NCI-H2107 treated with DMSO at 0.1 percent for 48 hours (cell line): ENCODE results near the gene EIF3B.
"Not testable (repeated sequence)": the region's sequence is repeated elsewhere in the genome, so short reads cannot be mapped to it uniquely, and the experiment has no call there.

ENCODE experiments used
- DNase-seq: peaks from one replicate; lab custom pipeline; 2025; ENCODE audit not compliant: unreplicated experiment; lab: John Stamatoyannopoulos, UW

EIF3B gene

DNA sequence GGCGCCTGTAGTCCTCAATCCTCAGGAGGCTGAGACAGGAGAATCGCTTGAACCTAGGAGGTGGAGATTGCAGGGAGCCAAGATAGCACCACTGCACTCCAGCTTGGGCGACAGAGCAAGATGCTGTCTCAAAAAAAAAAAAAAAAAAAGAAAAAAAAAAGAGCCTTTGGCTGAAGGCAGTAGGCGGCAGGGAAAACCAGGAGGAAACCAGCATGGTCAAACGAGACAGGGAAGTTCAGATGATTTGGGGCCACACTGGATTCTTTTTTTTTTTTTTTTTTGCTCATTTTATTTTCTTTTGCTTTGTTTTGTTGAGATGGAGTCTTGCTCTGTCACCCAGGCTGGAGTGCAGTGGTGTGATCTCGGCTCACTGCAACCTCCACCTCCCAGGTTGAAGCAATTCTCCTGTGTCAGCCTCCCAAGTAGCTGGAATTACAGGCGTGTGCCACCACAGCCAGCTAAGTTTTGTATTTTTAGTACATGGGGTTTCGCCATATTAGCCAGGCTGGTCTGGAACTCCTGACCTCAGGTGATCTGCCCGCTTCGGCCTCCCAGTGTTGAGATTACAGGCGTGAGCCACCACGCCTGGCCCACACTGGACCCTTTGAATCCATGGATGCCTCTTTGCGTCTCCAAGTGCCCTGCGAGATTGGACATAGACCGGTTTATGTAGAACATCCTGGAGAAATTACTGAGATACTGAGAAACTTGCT is 7.1 kb upstream of the EIF3B start:
- DNase-seq, result not testable (repeated sequence)

DNA sequence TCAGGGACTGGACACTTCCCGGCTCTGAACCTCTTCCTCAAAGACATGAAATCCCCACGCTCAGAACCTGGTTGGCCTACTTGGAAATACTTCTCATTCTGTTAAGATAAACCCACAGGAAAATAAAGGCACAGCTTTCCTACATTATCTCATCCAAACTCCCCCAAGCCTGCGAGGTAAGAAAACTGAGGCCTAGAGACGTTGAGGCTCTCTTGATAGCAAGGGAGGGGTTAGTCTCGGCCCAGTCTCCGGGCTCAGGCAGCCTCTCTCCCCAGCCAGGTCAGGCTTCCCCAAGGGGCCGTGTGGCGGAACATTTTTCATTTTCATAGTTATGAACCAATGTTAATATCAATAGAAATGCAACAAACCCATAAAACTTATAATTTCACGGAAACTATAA is 4.6 kb upstream of the EIF3B start:
- DNase-seq, result no peak

DNA sequence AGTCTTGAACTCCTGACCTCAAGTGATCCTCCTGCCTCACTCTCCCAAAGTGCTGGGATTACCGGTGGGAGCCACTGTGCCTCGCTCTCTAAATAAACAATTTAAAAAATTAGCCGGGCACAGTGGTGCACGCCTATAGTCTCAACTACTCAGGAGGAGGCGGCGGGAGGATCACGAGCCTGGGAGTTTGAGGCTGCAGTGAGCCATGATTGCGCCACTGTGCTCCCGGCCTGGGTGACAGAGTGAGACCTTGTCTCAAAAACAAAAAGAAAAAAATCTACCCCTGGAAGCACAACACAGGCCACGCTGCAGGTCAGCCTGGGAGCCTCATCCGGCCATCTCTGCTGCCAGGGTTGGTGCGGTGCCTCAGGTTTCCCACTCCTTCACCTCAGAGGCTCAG is 3.8 kb upstream of the EIF3B start:
- DNase-seq, result no peak

DNA sequence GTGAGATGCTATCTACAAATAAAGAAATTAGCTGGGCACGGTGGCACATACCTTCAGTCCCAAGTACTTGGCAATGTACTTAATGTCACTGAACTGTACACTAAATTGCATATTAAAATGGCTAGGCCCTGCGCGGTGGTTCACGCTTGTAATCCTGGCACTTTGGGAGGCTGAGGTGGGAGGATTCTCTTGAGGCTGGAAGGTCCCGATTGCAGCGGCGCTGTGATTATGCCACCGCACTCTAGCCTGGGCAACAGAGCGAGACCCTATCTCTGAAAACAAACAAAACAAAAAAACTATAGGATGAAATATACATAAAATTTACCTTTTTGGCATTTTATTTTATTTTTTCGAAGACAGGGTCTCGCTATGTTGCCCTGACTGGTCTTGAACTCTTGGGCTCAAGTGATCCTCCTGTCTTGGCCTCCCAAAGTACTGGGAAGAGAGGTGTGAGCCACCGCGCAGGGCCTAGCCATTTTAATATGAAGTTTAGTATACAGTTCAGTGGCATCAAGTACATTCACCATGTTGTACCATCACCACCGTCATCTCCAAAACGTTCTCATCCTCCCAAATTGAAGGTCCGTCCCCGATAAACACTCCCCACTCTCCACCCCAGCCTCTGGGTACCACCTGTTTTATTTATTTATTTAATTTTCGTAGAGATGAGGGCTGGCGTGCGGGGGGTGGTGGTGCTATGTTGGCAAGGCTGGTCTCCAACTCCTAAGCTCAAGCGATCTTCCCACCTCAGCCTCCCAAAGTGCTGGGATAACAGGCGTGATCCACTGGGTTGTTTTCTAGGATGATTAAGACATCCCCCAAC is 1.3 kb upstream of the EIF3B start:
- no peak for DNase-seq

DNA sequence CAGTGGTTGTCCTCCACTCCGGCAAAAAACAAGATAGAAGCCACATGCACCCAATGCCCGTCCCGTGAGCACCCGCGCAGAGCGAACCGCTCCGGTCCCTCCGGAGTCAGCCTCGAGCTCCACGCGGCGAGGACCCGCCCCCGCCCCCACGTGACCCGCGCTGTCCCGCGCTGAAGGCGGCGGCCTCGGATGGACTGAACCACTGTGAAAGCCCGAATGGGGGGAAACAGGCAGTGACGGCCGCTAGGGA is 766 bp upstream of the EIF3B start:
- peak; percentile 95 for DNase-seq

DNA sequence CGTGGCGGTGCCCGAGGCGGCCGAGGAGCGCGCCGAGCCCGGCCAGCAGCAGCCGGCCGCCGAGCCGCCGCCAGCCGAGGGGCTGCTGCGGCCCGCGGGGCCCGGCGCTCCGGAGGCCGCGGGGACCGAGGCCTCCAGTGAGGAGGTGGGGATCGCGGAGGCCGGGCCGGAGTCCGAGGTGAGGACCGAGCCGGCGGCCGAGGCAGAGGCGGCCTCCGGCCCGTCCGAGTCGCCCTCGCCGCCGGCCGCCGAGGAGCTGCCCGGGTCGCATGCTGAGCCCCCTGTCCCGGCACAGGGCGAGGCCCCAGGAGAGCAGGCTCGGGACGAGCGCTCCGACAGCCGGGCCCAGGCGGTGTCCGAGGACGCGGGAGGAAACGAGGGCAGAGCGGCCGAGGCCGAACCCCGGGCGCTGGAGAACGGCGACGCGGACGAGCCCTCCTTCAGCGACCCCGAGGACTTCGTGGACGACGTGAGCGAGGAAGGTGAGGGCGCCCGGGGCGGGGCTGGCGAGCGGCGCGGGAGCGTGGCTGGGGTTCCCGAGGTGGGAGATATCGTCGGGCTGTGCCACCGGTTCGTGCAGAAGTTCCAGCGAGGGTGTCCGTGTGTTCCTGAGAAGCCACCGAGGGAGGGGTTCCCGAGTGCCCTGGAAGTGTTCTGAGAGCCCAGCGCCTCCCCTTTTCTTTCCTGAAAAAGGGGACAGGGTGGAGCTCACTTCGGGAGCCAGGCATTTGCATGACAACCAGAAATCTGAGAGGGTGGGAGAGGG is 495 bp downstream of the EIF3B start:
- DNase-seq, result no peak

DNA sequence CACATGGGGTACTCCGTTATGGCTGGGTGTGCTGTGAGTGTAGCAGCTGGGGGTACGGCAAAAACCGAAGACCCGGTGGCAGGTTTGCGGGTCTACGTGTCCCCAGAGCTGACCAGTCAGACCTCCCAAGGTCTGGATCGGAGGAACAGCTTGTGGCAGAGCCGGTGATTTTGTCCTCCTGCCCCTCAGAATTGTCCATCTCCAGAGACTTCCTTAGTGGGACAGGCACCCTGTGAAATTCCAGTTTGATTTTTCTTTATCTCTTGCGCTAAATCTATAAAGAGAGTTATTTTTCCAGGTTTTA is 1.0 kb downstream of the EIF3B start:
- no peak for DNase-seq

DNA sequence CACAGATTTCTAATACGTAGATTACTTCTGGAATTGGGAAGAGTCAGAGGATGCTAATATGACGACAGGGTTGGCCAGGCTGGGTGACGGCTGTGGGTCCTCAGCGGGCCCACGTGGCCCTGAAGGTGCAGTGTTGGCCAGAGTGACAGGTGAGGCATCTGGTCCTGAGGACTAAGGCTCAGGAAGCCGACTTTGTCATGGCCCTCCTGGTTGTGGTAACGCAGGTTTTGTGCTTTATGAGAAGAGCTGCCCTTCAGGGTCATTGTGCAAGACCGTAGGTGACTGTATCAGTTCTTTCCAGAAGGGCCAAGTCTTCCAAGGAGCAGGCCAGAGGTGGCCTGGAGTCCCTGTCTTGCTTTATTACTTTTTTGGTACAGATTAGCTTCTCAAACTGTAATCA is 2.5 kb downstream of the EIF3B start:
- no peak for DNase-seq

DNA sequence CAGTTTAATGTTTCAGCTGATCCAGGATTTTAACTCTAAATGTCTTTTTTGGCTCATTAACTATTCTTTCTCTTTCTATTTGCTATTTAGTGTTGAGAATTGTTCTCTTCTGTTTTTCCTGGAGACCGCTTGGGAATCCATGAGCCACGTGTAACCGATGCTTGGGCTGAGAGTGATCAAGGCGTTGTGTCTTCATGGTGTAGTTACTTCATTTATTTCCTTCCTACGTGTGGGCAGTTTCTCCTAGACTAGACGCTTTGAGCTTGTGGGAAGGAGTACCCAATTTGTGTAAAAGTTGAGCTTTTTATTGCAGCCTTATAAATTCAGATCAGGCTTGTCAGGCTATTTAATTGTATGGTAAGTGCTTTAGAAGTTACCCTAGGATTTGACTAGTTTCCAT is 2.9 kb downstream of the EIF3B start:
- no peak for DNase-seq

DNA sequence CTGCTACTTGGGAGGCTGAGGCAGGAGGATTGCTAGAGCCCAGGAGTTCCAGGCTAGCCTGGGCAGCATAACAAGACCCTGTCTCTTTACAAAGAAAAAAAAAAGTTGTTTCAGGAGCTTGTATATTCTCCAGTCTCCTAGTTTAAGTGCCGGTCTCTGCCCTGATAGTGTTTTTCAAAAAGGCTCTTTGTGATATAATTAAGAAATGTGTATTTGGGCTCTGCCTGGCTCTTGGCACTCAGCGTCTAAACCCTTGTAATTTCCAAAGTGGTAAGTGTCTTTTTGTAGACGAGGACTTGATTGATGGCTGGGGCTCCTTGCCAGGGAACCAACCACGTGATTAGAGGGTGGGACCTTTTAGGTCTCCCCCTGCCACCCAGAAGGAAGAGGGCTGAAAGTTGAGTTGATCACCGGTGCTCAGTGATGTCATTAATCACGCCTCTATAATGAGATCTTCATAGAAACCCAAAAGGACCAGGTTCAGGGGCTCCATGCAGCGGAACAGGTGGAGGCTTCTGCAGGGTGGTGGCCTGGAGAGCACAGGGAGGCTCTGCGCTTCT is 4.4 kb downstream of the EIF3B start:
- DNase-seq, result peak; percentile 34

DNA sequence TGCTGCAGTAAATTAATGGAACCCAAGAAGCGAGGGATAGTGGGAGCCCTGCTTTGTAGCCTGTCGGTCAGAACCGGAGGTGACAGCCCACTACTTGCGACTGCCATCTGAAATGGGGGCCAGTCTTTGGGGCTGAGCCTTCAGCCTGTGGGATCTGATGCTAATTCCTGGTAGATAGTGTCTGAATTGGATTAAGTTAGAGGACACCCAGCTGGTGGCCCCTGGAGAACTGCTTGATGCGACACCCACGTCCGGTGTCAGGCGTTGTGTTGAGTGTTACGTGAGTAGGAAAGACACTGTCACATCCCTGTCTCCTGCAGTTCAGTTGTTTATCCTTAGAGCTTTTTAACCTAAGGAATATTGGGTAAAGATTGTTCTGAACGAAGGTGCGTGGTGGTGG is 5.0 kb downstream of the EIF3B start:
- DNase-seq, result no peak

DNA sequence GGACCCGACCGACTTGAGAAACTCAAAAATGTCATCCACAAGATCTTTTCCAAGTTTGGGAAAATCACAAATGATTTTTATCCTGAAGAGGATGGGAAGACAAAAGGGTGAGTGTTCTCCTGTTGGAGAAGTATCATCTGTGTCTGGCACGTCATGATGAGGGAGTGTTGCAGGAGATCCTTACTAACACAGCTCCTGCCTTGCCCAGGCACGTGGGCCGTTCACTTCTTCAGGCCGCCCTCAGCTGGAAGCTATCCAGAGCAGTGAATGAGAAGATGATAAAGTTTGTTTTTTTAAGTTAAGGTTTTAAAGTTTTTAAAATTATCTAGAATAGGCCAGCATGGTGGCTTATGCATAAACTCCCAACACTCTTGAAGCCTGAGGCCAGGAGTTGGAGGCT is 6.2 kb downstream of the EIF3B start:
- no peak for DNase-seq

DNA sequence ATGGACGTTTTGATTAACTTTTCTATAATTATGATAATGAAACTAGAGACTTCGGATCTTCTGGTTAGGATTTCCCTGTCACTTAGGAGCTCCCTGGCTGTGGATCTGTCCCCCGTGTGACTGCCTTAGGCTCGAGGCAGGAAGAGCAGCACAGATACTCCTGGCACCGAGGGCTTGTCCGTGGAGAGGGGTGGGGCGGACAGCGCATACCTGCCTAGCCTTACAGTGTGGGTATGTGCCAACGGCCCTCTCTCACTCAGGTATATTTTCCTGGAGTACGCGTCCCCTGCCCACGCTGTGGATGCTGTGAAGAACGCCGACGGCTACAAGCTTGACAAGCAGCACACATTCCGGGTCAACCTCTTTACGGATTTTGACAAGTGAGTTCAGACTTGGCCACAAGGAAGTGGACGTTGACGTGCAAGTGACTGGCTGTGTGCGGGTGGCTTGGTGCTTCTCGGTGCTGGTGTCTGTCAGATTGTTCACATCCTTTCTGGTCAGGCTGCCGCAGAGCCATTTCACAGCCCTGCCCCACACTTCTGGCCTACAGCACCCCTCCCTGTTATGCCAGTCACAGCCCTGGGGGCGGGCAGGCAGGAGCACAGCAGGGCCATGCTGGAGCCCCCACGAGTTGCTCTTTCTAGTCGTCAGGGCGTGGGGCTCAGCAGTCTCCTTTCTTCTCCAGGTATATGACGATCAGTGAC is 7.9 kb downstream of the EIF3B start:
- no peak for DNase-seq

DNA sequence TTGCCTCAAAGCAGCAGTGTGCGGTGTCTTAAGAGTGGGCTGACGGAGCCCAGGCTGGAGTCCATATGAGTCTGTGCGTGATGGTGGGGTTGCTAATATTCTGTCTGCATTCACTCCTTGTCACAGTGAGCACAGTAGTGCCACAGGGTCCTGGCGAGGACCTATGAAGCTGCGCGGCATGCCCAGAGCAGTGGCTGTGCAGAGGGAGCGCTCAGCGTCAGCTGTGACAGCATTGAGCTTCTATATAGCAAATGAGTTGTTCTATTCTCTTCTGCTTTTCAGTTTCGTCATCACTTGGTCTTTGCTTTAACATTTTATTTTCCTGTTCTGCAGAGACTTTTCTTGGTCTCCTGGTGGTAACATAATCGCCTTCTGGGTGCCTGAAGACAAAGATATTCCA is 14.5 kb downstream of the EIF3B start:
- DNase-seq, result no peak

DNA sequence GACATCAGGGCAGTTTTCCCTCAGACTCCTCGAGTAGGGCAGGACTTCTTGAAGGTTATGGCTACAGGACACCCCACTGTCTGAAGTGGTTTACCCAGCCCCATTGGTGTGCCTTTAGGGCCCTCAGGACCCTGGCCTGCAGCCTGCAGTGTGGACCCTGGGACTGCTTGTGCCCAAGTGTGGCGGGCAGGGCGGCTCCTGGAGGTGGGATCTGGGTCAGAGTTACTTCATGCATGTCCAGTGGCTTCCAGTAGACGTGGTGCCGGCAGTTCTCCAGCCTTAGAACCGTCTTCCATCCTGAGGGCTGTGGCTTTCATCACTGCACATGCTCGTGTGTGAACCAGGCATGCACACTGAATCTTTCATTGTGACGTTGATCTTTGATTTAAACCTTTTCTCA is 16.7 kb downstream of the EIF3B start:
- DNase-seq, result no peak

DNA sequence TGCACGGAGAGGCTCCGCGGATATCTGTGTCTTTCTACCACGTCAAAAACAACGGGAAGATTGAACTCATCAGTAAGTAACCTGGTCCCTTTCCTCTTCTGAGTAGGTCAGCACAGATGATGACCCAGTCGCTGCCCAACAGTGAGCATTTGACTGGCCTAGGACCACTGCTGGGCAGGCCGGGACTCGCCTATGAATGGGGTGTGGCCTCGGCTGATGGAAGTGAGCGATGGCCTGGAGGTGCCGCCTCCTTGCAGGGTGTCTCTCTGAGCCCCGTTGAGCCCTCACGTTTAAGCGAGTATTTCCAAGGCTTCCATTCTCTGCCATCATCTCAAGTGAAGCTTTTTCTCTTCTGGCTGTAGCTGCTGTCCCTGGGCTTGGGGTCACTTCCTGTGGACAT is 18.1 kb downstream of the EIF3B start:
- DNase-seq, result no peak

DNA sequence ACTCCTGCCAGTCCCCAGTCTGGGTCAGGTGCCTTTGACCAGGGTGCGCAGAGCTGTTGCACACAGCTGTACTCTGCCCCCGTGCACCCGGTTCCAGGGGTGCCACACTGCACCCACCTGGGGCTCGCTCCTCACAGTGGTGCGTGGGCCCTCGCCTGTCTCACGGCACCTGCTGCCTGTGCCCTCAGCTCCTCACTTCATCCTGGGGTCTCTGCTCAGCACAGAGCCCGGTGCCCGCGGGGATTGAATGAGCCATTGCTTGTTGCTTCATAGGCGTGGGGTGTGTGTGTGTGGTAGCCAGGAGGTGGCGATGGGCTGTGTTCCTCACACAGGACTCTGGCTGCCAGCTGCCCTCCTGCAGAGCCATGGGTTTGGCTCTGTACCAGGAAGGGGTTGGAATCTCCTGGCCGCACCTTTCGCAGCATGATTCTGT is 18.5 kb downstream of the EIF3B start:
- no peak for DNase-seq

DNA sequence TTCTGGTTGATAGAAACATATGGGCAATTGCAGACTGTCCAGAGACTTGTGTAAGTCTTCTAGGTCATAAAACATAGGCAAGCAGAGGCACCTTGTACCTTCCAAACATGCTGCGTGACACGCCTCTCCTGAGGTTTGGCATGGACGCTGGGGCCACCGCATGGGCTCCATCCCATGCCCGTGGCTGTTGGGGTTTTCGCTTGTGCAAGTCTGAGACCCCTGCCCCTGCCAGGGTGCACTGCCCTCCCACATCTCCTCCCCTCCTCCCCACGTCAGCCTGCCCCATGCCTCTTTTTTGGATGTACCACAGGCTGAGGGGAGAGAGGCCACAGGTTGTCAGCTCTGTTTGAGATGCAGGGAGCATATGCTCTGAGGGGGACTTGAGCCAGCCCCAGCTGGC is 19.0 kb downstream of the EIF3B start:
- DNase-seq, result no peak

DNA sequence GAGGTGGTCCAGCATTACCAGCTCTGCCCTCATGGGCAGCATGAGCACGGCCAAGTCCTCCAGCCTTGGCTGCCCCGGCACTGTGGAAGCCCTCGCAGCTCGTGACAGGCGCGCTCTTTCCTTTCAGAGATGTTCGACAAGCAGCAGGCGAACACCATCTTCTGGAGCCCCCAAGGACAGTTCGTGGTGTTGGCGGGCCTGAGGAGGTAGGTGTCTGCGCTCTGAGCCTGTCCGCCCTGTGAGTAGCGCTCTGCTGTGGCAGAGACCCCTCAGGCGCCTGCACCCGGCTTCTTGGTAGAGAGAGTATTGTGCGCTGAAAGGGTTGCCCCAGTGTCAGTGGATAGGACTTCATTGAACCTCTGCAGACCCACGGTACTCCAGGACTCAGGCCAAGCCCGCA is 19.8 kb downstream of the EIF3B start:
- DNase-seq, result no peak

DNA sequence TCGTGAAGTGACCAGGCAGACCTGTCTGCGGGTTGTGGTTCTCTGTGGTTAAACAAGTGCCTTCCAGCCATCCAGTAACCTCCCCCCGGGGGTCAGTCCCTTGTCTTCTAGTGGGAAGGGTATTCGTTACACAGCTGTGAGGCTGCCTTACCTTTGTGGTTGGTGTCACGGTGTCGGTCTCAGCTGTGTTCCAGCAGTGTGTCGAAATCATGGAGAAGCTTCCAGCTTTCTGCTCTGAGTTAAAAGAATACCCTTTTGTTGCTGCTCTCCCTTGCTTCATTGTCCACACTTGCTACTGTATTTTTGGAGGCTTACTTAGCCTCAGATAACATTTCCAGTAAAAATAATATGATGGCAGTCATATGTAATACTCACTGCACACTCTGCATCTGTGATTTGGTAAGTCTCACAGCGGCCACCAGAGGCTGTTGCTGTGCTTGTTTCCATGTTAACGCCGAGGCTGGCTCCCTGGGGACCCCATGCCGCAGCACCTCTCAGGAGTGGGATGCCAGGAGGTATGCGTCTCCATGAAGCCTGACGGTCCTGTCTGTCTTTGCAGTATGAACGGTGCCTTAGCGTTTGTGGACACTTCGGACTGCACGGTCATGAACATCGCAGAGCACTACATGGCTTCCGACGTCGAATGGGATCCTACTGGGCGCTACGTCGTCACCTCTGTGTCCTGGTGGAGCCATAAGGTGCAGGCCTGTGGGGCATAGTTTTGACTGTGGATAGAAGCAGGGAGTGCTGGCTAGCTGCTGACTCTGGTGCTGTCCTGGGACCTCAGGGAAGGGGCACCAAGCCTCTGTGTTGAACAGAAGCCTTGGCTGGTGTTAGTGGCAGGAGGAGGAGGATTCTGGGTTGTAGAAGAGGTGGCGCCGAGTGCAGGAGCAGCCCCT is 20.5 kb downstream of the EIF3B start:
- DNase-seq, result no peak
